HG03571 (cell line): ENCODE data around the gene PMEPA1.

Experiments used
- ATAC-seq: cut with Tn5 transposase; IDR thresholded peaks from one replicate; pipeline ENCODE4 v1.9.1; 2021; ENCODE audit not compliant: unreplicated experiment

Gene PMEPA1

DNA sequence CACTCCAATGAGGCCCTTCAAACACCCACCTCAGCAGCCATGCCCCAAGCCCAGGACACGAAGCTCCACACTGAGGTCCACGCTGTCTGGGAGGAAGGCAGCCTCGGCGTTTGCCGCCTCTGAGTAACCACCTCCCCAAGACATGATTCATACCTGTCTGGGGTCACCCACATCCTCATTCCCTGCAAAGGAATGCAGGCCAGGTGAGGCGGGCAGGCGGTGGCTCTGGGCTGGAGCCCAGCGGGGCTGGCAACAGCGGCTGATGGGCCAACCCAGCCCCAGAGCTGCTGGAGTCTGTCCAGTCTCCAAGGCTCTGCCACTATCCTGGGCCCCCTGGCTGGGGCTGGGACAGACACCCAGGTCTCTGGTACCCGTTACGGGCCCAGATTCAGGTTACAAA is 14.8 kb downstream of the PMEPA1 start:
- ATAC-seq: no peak

DNA sequence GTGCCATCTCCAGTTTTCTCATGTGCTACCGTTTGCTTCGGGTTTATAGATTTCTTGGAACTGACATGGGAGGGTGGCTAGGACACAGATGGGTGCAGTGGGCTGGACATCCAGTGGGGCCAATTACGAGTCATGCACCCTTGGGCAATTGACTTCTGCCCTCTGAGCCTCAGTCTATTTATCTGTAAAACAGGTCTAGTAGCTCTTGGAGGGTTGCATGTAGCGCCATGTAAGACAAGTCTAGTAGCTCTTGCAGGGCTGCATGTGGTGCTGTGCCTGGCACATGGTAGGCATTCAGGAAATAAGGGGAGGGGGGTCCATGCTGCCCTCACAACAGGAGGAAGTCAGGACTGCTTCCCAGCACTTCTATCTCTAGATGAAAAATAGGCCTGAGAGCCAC is 15.3 kb downstream of the PMEPA1 start:
- no peak for ATAC-seq

DNA sequence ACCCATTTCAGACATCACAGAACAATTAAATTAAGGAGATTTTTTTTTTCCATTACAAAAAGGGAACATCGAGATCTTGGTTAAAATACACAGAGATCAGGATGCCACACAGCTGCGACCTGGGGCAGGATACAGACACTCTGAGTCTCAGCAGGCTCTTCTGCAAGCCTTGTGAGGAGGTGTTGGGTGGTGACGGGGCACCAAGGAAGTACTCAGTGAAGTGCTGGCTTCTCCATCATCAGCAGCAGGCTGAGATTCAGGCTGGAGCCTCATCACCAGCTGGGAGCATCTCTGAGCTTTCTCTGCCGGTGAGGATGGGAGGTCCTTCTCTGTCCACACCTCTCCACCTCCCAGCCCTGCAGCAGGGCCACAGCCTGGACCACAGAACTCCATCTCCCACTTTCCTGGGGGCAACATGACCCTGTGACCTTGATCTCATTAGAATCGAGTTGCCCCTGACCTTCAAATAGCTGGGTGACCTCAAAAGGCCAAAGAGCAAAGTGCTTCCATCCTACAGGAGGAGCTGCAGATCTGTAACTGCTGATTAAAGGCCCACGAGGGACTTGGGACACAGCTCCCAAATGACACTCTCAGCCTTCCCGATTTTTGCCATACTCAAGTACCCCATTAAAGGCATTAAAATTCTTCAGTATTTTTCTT is 16.0 kb downstream of the PMEPA1 start:
- ATAC-seq: no peak

DNA sequence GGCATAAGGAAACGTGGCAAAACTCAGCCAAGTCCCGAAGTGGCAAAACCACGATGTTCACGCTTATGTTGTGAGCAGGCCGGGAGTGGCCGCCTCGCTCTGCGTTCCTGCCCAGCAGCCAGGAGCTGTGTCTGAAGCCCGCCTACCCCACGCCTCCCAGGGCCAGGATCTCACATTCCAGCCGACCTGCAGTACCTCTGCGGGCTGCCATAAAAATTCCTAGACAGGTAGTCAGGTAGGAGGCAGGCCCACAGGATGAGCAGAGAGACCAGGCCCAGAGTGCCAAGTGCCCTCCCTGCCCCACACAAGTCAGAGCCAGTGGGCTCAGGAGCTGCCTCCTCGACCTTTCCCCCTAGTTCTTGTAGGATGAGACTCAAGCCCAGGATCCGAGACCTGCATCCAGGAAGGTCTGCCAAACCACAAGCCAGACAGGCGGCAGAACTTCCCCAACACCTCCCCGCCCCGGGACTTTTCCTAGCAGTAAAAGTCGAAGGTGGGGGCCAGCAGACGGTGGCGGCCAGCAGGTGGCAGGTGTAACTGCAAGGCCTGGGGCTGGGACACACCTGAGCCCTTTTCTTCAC is 16.7 kb downstream of the PMEPA1 start:
- no peak for ATAC-seq

DNA sequence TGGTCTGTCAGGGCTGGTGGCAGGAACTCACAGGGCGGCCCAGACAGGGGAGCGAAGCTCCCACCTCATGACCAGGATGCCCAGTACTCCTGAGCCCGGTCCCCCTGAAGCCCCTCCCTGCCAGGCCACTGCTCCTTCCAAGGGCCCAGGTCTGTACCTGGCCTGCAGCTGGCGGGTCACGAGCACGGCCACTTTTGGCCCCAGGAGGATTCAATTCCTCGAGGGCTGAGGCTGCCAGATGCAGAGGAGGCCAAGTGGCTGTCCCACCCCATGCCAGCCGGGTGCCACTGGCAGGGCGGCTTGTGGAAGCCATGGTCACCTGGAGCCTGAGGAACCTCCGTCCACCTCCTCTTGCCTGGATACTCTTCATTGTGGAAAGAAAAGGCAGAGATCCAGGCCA is 17.4 kb downstream of the PMEPA1 start:
- no peak for ATAC-seq

DNA sequence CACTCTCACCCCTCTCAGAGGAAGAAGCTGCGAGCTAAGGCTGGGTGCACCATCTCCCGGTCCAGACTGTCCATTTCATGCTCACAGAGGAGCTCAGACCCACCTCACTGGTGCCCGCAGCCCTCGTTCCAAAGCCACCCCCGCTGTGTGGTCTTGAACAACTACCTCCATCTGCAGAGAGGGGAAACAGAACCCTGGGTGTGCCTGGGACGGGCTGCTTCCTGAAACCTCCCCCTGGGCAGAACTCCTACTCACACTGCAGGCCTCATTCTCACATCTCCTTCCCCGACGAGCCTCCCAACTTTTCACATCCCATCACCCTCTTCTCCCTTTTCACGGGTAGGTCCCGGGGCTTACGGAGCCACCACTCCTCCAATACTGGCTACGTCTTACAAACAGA is 18.1 kb downstream of the PMEPA1 start:
- no peak for ATAC-seq

DNA sequence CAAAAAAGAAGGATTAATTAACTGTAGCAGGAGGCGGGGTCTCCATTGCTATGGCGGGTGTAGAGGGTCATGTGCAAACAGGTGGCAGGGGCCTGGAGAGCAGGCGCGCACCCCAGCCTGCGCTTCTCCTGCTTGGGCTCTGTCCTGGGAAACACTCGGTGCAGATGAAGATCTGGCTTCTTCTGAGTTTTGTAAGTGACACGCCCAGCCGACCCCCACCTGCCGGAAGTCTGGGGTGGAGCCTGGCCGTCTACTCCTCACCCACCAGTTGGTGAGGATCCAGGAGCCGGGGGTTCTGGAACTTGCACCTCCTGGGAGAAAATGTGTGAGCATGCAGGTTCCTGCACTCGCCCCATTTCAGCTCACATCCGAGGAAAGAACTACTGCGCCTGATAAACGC is 19.3 kb downstream of the PMEPA1 start:
- ATAC-seq: no peak

DNA sequence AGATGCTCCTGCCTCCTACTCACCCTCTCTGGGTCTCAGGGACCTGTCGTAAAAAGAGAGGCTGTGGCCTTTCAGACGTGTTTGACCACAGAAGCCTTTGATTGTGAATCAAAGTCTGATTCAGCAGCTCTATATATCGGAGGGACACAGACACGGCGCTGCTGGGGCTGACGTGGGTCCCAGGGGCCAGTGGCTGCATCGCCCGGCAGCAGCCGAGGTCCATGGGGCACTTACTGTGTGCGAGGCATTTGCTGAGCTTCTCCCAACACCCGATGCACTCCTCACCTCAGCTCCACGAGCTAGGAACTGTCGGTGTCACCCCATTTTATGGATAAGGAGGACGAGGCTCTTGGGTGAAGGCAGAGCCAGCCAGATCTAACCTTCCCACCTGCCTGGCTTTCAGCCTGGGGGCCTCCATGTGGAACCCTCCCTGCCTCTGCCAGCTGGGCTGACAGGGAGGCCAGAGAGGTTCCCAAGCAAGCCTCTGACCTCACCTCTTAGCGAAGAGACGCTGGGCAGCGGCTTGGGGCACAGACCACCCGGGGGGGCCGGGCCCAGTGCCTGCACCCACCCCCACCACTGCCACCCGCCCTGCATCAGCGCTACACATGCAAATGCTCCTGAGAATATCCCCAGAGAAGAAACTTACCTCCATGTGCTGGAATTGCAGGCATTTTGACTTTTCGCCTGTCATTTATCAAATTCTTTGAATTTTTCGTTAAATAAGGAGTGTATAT is 19.9 kb downstream of the PMEPA1 start:
- no peak for ATAC-seq

DNA sequence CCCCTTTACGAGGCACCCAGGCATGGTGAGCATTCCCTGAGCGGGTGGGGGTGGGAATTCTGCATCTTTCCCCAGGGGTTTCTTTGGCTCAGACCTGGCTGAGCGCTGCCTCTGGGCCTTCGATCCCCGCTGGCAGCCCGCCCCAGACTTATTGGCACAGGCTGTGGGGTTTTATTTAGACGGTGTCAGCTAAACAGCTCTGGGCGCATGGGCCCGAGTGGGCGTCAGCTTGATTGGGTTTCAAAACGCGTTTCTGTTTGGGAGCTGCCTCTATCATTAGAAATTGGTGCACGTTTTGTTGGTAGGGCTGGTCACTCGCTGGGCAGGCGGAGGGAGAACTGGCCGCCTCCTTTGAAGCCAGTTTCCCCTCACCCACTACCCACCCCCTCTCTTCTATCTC is 21.0 kb downstream of the PMEPA1 start:
- ATAC-seq: no peak

DNA sequence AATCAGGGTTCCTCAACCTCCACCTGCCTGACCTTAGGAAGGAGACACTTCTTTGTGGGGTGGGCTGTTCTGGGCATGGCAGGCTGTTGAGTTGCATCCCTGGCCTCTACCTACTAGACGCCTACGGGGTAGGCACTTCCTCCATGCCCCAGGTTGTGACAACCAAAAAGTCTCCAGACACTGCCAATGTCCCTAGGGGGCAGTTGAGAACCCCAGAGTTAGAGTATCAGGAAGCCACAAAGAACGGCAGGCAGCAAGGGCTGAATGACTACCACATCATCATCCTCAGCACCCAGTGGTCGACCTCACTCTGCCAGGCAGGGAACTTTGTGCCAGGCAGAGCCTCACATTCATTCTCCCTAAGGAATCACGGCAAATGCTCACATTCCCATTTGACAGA is 21.5 kb downstream of the PMEPA1 start:
- no peak for ATAC-seq

DNA sequence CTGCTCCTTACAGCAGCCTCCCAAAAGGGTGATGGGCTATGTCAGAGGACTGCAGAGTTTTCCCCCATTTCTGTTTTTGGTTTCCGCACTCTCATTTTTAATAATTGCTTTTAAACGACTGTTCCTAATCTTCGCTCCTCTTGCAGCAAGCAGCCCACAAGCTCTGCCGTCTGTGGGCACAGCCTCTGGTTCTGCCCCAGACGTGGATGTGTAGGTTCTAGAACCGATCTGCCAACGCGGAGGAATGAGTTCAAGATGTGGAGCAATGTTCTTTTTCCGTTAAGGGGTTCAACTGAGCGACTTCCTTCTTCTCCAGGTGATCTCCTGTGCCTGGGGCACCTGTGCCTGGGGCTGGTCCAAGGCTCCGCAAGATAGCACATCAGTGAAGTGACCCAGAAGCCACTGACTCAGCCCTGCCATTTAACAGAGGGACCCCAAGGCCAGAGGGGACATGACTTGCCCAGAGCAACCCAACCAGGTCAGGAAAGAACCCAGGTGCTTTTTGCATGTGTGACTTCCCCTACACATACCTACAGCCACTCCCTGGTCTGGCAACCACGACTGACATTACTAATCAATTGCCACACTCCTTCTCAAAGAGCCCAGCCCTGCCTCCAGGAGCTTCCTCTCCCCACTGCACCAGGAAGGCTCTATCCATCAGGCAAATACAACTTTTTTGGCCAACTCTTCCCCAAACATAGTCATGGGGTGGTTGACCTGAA is 22.7 kb downstream of the PMEPA1 start:
- no peak for ATAC-seq

DNA sequence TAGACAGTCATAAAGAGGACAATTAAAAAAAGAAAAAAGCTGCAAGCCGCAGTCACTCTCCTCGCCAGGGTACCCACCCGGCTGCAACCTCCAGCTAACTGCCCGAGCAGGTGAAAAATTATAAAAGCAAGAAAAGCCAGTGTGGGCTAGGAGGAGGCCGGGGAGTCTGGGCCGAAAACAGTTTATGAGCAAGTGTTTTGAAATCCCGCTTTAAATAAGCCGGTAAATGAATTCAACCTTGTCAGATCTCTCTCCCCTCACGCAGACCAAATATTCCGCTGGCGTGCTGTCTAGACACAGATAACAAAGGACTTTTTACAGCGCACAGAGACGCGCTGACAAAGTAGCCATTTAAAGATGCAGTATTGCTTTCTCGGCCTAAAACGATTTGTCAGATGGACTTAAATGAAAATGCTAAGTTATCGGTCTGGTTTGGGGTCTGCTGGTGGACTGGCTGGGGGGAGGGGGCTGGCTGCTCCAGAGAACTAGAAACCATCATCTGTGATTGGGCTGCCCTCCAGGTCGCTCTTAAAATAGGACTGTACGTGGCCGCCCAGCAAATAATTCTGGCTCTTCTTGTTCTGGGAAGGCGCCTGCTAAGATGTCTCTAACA is 24.6 kb downstream of the PMEPA1 start:
- ATAC-seq: no peak

DNA sequence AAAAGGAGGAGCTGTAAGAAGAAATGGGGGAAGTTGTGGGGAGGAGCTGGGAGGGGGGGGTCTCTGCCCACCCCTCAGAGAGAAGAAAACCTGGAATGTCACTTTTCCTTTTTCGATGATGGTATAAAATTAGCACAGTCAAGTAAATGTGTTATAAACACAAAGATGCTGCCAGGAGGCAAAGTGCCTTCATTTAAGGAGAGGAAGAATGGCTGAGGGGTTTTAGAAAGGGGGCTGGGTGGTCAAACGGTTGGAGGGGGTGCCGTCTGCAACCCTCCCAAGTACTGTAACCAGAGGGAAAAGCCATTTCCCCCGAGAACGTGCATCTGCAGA is 25.0 kb downstream of the PMEPA1 start:
- ATAC-seq: no peak

DNA sequence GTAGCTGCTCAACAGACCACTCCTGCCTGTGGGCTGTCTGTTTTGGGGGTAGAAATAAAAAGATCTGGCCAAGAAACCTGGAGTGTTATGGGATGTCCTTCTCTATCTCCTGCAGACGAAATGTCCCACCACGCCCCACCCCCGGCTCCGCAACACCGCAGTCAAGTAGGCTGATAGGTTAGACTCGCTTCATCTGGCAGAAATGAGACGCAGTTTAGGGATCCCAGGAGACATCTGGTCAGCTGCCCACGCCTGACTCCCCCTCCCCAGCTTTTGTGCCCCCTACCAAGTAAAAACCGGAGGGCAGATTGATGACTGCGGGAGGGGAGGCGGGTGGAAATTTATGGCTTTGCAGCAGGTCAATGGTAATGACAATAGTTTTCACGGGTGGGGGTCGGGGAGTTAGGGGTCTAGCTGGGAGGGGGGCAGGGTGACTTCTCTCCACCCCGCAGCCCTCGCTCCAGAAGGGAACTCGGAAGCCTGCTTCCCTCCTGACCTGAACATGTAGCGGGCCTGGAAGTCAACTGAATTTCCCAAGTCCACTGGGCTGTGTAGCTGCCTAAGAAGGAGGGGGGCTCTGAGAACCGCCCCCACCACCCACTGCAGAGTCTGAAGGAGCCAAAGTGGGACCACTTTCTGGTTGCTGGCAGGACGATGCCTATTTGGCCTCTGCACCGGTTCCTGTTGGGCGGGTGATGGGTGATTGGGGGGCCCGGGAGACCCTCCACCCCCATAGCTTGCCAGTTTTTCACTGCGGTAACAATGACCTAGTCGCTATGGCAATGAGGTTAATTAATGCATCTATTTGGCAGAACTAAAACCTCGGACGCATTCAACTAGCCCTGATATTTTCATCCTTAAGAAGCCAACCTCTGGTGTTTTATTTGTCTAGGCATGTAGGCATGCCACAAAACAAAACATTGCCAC is 25.7 kb downstream of the PMEPA1 start:
- no peak for ATAC-seq

DNA sequence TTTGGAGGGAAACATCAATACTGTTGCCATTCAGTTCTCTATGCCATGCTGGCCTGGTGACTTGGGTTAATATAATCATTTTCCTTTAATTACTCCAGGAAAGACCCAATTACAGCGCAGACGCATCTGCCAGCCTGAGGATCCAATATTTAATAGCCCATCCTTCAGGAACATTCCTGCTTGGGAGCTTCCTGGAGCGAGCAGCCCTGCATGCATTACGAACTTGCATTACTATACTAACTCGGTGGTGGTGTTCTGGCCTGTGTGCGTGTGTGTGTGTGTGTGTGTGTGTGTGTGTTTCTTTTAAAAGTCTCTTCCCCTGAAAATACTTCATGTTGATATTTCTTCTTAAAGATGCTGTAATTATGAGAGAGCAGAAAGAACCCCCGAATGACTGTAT is 26.5 kb downstream of the PMEPA1 start:
- ATAC-seq: no peak

DNA sequence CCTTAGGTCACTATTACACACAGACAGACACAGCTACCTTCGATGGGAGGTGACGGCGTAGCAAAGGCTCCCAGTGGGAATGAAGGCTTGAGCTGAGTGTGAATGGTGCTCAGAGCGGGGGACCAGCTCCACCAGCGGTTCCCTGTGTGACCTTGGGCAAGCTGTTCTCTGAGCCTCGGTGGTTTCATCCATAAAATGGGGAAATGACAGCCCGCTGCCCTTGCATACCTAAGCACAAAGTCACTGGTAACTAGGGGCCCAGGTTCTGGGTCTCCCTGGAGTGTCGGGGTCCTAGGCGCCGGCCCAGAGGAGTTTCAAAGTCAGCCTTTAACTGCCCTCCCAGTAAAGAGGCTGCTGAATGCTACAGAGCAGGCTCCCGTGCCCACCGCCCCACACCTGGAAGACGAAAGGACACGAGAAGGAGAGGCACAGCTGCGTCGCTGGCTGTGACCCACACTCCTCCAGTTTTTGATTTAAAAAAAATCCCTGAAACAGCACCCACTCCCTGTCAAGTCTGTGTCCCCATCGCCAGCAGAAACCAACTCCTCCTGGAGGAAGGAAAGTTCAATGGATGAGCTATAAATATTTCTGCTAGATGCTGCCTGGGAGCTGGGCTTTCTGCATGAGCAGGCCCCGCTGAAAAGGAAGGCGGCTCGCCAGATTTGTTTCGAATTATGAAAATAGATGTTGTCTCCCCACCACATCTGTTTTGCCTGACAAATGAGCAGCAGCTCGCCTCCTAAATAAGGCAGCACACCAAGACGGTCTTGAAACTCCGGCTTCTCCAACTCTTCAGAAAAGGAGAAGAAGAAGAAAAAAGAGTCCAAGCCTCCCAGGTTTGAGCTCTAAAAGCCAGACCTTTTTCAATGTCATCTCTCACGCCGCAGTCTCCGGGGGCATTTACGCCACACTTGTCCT is 27.4 kb downstream of the PMEPA1 start:
- ATAC-seq: peak; percentile 37

DNA sequence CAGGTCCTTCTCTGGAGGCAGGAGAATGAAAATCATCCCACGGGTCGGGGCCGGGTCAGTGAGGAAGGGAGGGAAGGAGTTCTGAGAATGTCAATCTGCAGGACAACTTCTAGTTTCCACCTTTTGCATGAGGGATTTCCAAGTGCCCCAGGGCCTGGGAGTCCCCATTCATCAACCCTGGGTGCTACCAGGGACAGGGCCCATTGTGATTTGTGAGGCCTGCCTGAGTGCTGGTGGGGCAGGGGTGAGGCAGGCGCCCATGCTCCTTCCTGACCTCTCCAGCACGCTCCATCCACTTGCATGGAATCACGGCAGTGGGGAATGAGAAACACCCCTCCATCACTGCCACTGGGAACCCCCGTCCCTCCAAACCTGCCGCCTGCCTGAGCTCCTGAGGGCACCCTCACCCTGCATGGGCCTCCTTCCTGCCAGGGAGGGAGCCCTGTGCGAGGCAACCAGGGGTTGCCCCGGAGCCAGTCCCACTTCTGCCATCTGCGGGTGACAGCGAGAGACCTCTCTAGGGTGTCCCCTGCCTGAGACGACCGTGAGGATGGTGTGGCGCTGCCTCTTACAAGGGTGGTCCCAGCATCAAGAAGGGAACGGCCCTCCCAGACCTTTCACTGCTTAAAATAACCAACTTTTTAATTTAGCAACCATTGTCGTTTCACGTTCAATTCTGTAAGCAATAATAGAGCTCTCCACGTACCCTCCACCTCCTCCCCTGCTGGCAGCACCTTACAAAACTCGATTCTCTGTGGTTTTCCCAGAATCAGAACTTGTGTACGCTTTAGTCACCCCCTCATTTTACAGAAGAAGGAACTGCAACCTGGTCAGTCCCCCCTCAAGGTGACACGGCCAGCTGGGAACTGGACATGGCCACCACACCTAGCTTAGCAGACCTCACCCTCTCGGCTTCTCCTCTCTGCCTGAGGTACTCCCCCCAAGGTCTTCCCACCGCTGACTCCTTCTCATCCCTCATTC is 28.6 kb downstream of the PMEPA1 start:
- ATAC-seq: no peak

DNA sequence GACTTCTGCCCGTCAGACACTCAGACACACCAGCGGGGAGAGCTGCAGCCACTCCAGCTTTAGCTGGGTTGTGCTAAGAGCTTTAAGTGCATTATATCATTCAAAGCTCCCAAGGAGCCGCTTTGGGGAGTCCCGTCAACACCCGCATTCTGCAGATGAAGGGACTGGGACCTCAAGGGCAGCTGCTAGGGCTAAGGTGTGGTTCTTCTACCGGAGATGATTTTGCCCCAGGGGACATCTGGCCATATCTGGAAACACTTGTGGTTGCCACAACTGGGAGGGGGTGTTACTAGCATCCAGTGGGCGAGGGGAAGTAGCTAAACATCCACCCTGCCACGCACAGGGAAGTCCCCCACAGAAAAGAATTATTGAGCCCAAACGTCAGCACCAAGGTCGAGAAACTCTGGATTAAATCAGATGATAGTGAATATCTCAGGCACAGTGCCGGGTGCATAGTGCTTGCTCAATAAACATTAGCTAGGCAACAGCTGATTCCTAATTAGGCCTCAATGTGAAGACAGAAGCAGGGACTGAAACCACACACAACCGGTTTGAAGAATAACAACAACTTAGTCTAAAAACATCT is 29.6 kb downstream of the PMEPA1 start:
- peak; percentile 60 for ATAC-seq
